IPS-11a (cell line): ENCODE results near the gene GPR146.

Source experiments
- H3K4me3 ChIP-seq: one replicate; pipeline ENCODE4 v1.5.1; 2013; ENCODE audit warnings: low read depth, low read length, control low read depth

Gene GPR146

GRCh38 chr7:1103789-1104515 is 59.6 kb downstream of the GPR146 start:
- no peak overlapping the region for H3K4me3 ChIP-seq

- H3K4me3 ChIP-seq, result no peak overlapping the region
These were observed 60.3 kb downstream of the GPR146 start for GRCh38 chr7:1104516-1105179.

GRCh38 chr7:1105189-1105588 is 60.8 kb downstream of the GPR146 start:
- H3K4me3 ChIP-seq, result no peak overlapping the region

GRCh38 chr7:1106063-1106792 is 61.9 kb downstream of the GPR146 start:
- no peak overlapping the region for H3K4me3 ChIP-seq

GRCh38 chr7:1106793-1107421 is 62.6 kb downstream of the GPR146 start:
- no peak overlapping the region for H3K4me3 ChIP-seq

GRCh38 chr7:1108264-1108920 is 64.0 kb downstream of the GPR146 start:
- no peak overlapping the region for H3K4me3 ChIP-seq
